Activated naive CD4-positive, alpha-beta T cell treated with anti-CD3 and anti-CD28 coated beads, Interleukin-2, amount 50 U/mL, for 24 hours (primary cell): ENCODE data around the gene RGMA.
"Not testable (repeated sequence)": the region's sequence is repeated elsewhere in the genome, so short reads cannot be mapped to it uniquely, and the experiment has no call there.

Experiments
- H3K27ac Mint-ChIP-seq: one replicate; pipeline ENCODE4 v1.8.0; 2021; ENCODE audit warnings: mild to moderate bottlenecking, mixed read lengths
- H3K27me3 Mint-ChIP-seq: one replicate; pipeline ENCODE4 v1.8.0; 2021; ENCODE audit warnings: mixed read lengths
- H3K36me3 Mint-ChIP-seq: one replicate; pipeline ENCODE4 v1.8.0; 2021; ENCODE audit warnings: mixed read lengths
- H3K4me1 Mint-ChIP-seq: one replicate; pipeline ENCODE4 v1.8.0; 2021; ENCODE audit warnings: mixed read lengths
- H3K4me3 Mint-ChIP-seq: one replicate; pipeline ENCODE4 v1.8.0; 2021; ENCODE audit warnings: mild to moderate bottlenecking, mixed read lengths
- H3K9me3 Mint-ChIP-seq: one replicate; pipeline ENCODE4 v1.8.0; 2021; ENCODE audit warnings: mixed read lengths

Gene RGMA

GRCh38 chr15:93063262-93063671 is 25.7 kb downstream of the RGMA start:
- Mint-ChIP-seq H3K4me1 (no peaks in the 10 kb centered on the region), H3K4me3 (no peak overlapping the region), H3K36me3 (no peaks in the 10 kb centered on the region), H3K9me3 (no peaks in the 10 kb centered on the region), H3K27me3 (peaks cover 2% of the 10 kb centered on the region), H3K27ac (no peak overlapping the region)

DNA sequence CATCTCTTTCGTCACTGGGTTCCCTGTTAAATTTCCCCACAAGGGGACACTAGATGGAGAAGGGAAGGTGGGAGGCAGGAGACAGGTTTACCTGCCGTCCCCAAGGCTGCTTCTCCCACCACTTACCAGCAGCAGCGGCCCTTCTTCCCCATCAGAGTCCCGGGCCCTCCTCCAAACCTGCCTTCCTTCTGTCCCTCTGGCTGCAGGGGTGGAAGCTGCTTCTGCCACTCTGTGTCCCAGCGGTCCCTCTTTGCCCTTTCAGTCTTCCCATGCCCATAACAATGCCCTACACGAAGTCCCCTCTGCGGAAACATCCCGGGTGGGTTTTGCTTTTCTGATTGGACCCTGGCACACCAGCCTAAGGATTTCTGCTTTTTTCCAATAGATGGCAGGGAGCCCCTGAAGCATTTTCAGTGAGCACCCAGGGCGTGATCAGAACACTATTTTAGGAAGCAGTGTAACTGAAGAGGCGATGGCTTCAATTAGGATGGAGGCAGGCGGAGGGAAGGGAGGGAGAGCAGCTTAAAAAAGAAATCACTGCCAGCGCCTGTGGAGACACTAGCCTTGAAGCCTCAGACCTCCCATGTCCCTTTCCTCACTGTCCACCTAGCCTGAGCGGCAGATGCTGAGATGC is 26.3 kb downstream of the RGMA start:
- not testable (repeated sequence) for H3K4me3 Mint-ChIP-seq, H3K27ac Mint-ChIP-seq, H3K4me1 Mint-ChIP-seq, H3K27me3 Mint-ChIP-seq, H3K9me3 Mint-ChIP-seq, H3K36me3 Mint-ChIP-seq

DNA sequence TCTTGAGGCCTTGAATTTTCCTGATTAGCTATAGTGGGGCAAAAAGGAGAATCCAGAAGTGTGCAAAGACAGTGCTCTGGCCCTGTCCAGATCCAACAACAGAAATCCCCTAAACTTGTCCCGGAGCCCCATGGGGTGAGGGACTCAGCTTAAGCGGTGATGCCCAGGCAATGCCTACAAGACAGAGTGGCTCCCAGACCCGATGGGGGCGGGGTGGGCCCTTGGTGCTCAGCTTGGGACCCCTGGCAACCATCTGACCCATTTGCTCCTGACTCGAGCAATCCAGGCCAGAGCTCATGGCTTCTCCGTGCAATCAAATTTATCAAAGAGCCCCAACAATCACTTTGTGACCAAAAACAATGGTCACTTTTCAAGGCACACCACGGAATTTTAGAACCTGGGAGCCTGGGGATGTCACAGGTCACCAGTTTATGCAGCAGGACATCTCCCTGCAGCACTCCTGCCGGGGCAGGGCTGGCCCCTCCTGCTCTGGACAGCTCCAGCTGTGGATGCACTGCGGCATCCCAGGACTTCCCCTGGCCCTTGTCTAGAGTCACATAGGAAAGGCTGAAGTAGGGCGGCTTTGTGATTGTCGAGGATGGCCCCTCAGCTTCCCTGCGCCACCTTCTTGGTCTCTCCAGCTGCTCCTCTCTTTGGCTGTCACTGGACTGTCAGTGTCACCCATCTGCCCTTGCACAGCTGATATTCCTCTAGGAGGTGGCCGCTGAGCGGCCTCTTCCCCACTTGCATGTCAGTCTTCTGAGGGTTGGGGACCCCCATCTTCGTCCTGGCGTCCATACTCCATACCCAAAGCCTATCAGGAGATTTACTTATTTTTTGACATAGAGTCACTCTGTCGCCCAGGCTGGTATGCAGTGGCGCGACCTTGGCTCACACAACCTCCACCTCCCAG is 28.4 kb downstream of the RGMA start:
- Mint-ChIP-seq H3K4me1 (no peaks in the 10 kb centered on the region), H3K36me3 (no peaks in the 10 kb centered on the region), H3K27ac (no peak overlapping the region), H3K27me3 (peaks cover 2% of the 10 kb centered on the region), H3K4me3 (no peak overlapping the region), H3K9me3 (no peaks in the 10 kb centered on the region)

DNA sequence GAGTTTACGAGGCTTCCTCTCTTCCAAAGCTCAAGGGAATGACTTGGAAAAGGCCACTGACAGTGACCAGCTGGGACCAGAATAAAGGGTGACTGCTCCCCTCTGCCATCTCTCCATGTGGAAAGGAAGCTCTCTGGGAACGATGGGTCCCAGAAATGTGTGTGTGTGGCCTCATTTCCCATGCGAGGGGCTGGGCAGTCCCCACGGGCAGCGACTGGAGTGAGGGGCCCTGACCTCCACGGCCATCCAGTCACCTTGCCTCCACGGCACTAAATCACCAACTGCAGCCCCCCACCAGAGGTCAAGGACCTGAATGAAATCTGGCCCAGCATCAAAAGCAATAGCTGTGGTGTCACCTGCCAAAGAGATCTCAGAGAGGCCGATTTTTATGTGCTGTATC is 29.6 kb downstream of the RGMA start:
- Mint-ChIP-seq H3K27me3 (no peaks in the 10 kb centered on the region), H3K36me3 (no peaks in the 10 kb centered on the region), H3K4me1 (no peaks in the 10 kb centered on the region), H3K4me3 (no peak overlapping the region), H3K27ac (no peak overlapping the region), H3K9me3 (no peaks in the 10 kb centered on the region)

- H3K4me3 Mint-ChIP-seq = no peak overlapping the region
- no peaks in the 10 kb centered on the region for H3K36me3 Mint-ChIP-seq
- H3K27ac Mint-ChIP-seq = no peak overlapping the region
- no peaks in the 10 kb centered on the region for H3K4me1 Mint-ChIP-seq
- H3K27me3 Mint-ChIP-seq = no peaks in the 10 kb centered on the region
- H3K9me3 Mint-ChIP-seq = no peaks in the 10 kb centered on the region
Observed at GRCh38 chr15:93058904-93059427, 30.0 kb downstream of the RGMA start.

GRCh38 chr15:93058128-93058527 is 30.9 kb downstream of the RGMA start:
- H3K27ac Mint-ChIP-seq = no peak overlapping the region
- no peaks in the 10 kb centered on the region for H3K36me3 Mint-ChIP-seq
- H3K27me3 Mint-ChIP-seq = no peaks in the 10 kb centered on the region
- H3K9me3 Mint-ChIP-seq = no peaks in the 10 kb centered on the region
- H3K4me3 Mint-ChIP-seq = no peak overlapping the region
- no peaks in the 10 kb centered on the region for H3K4me1 Mint-ChIP-seq

- H3K36me3 Mint-ChIP-seq = no peaks in the 10 kb centered on the region
- H3K9me3 Mint-ChIP-seq = no peaks in the 10 kb centered on the region
- no peak overlapping the region for H3K4me3 Mint-ChIP-seq
- H3K27ac Mint-ChIP-seq = no peak overlapping the region
- H3K27me3 Mint-ChIP-seq = no peaks in the 10 kb centered on the region
- H3K4me1 Mint-ChIP-seq = no peaks in the 10 kb centered on the region
Observed at GRCh38 chr15:93057618-93058017, 31.4 kb downstream of the RGMA start.

- Mint-ChIP-seq H3K27ac (no peak overlapping the region), H3K36me3 (no peaks in the 10 kb centered on the region), H3K4me3 (no peak overlapping the region), H3K4me1 (no peaks in the 10 kb centered on the region), H3K9me3 (no peaks in the 10 kb centered on the region), H3K27me3 (no peaks in the 10 kb centered on the region)
Observed at GRCh38 chr15:93056836-93057235, 32.2 kb downstream of the RGMA start.

DNA sequence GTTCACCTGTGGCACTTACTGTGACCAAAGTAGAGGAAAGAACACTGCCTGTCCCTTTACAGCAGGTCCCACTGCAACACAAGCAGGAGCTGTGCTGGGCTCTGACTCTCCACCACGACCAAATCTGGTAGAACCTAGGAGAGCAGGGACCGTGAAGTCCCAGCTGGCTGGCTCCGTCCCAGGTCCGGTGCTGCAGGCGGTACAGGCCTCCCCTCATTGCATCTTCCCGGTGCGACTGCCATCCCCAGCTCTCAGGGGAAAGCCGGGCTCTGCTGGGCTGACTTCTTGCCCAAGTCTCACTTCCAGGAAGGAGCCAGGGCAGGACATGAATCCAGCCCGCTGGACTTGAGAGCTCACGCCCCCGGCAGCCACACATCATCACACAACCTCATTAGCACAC is 33.8 kb downstream of the RGMA start:
- H3K27ac Mint-ChIP-seq = no peak overlapping the region
- no peaks in the 10 kb centered on the region for H3K4me1 Mint-ChIP-seq
- H3K36me3 Mint-ChIP-seq = no peaks in the 10 kb centered on the region
- no peaks in the 10 kb centered on the region for H3K9me3 Mint-ChIP-seq
- no peaks in the 10 kb centered on the region for H3K27me3 Mint-ChIP-seq
- no peak overlapping the region for H3K4me3 Mint-ChIP-seq

- Mint-ChIP-seq H3K4me3 (no peak overlapping the region), H3K4me1 (peaks cover 16% of the 10 kb centered on the region), H3K27ac (no peak overlapping the region)
Observed at GRCh38 chr15:93052090-93052879, 36.7 kb downstream of the RGMA start.

GRCh38 chr15:93051236-93052089 is 37.5 kb downstream of the RGMA start:
- H3K4me3 Mint-ChIP-seq = no peak overlapping the region
- no peak overlapping the region for H3K27ac Mint-ChIP-seq
- H3K36me3 Mint-ChIP-seq = no peaks in the 10 kb centered on the region
- H3K9me3 Mint-ChIP-seq = no peaks in the 10 kb centered on the region
- H3K27me3 Mint-ChIP-seq = peaks cover 2% of the 10 kb centered on the region
- H3K4me1 Mint-ChIP-seq = peaks cover 17% of the 10 kb centered on the region

More at GRCh38 chr15:93052090-93052879, 36.7 kb downstream of the RGMA start:
- peaks cover 2% of the 10 kb centered on the region for H3K27me3 Mint-ChIP-seq
- no peaks in the 10 kb centered on the region for H3K9me3 Mint-ChIP-seq
- no peaks in the 10 kb centered on the region for H3K36me3 Mint-ChIP-seq

GRCh38 chr15:93050648-93051047 is 38.4 kb downstream of the RGMA start:
- H3K36me3 Mint-ChIP-seq = peaks cover 2% of the 10 kb centered on the region
- no peak overlapping the region for H3K27ac Mint-ChIP-seq
- no peaks in the 10 kb centered on the region for H3K9me3 Mint-ChIP-seq
- H3K4me3 Mint-ChIP-seq = no peak overlapping the region
- peaks cover 20% of the 10 kb centered on the region for H3K4me1 Mint-ChIP-seq
- peaks cover 2% of the 10 kb centered on the region for H3K27me3 Mint-ChIP-seq

- Mint-ChIP-seq H3K27ac (no peak overlapping the region), H3K4me1 (peaks cover 20% of the 10 kb centered on the region), H3K9me3 (no peaks in the 10 kb centered on the region), H3K36me3 (peaks cover 2% of the 10 kb centered on the region), H3K4me3 (no peak overlapping the region), H3K27me3 (peaks cover 2% of the 10 kb centered on the region)
Observed at GRCh38 chr15:93049914-93050578, 39.0 kb downstream of the RGMA start.

GRCh38 chr15:93049233-93049632 is 39.8 kb downstream of the RGMA start:
- Mint-ChIP-seq H3K9me3 (no peaks in the 10 kb centered on the region), H3K4me3 (no peak overlapping the region), H3K27me3 (peaks cover 2% of the 10 kb centered on the region), H3K36me3 (peaks cover 2% of the 10 kb centered on the region), H3K27ac (no peak overlapping the region), H3K4me1 (peaks cover 20% of the 10 kb centered on the region)
